ENCODE results near the gene ZNF362.
A peak's percentile ranks its signal among the peaks of the same experiment; 100 is the strongest.
"Not testable (repeated sequence)": the region's sequence is repeated elsewhere in the genome, so short reads cannot be mapped to it uniquely, and the experiment has no call there.

ZNF362 gene

GRCh38 chr1:33288976-33289857, 32.9 kb downstream of the ZNF362 start:
- no peak for DNase-seq

- DNase-seq, result no peak
Observed at GRCh38 chr1:33289858-33290154, 33.5 kb downstream of the ZNF362 start.

GRCh38 chr1:33290615-33291014, 34.3 kb downstream of the ZNF362 start:
- DNase-seq, result not testable (repeated sequence)

- no peak for DNase-seq
Observed at GRCh38 chr1:33292726-33293340, 36.5 kb downstream of the ZNF362 start.

- no peak for DNase-seq
Observed at GRCh38 chr1:33294071-33295010, 38.0 kb downstream of the ZNF362 start.

GRCh38 chr1:33295023-33295422, 38.7 kb downstream of the ZNF362 start:
- DNase-seq, result no peak

GRCh38 chr1:33295450-33296081, 39.3 kb downstream of the ZNF362 start:
- peak; percentile 75 for DNase-seq

- DNase-seq, result no peak
Observed at GRCh38 chr1:33296082-33296458, 39.8 kb downstream of the ZNF362 start.

- DNase-seq, result no peak
Observed at GRCh38 chr1:33296824-33297223, 40.5 kb downstream of the ZNF362 start.

- no peak for DNase-seq
Observed at GRCh38 chr1:33297911-33298622, 41.8 kb downstream of the ZNF362 start.

- peak; percentile 54 for DNase-seq
Observed at GRCh38 chr1:33298623-33299277, 42.5 kb downstream of the ZNF362 start.

- DNase-seq, result no peak
Observed at GRCh38 chr1:33299461-33300155, 43.3 kb downstream of the ZNF362 start.

- DNase-seq, result no peak
Observed at GRCh38 chr1:33300673-33301072, 44.4 kb downstream of the ZNF362 start.

GRCh38 chr1:33301273-33301984, 45.1 kb downstream of the ZNF362 start:
- DNase-seq, result no peak

GRCh38 chr1:33302325-33302724, 46.0 kb downstream of the ZNF362 start:
- DNase-seq, result no peak

- no peak for DNase-seq
Observed at GRCh38 chr1:33305016-33305415, 48.7 kb downstream of the ZNF362 start.

GRCh38 chr1:33305816-33306652, 49.7 kb downstream of the ZNF362 start:
- DNase-seq, result no peak

- DNase-seq, result no peak
Observed at GRCh38 chr1:33306653-33307493, 50.6 kb downstream of the ZNF362 start.

GRCh38 chr1:33307494-33307864, 51.2 kb downstream of the ZNF362 start:
- no peak for DNase-seq
